GM19468 (cell line): ENCODE data around the gene WASF3.
"Not testable (repeated sequence)": the region's sequence is repeated elsewhere in the genome, so short reads cannot be mapped to it uniquely, and the experiment has no call there.

Experiments used
- ATAC-seq: cut with Tn5 transposase; IDR thresholded peaks from one replicate; pipeline ENCODE4 v1.9.1; 2021; ENCODE audit warnings: mild to moderate bottlenecking, moderate library complexity, moderate number of reproducible peaks; ENCODE audit not compliant: unreplicated experiment; ENCODE audit errors: extremely low read depth

The WASF3 gene

DNA sequence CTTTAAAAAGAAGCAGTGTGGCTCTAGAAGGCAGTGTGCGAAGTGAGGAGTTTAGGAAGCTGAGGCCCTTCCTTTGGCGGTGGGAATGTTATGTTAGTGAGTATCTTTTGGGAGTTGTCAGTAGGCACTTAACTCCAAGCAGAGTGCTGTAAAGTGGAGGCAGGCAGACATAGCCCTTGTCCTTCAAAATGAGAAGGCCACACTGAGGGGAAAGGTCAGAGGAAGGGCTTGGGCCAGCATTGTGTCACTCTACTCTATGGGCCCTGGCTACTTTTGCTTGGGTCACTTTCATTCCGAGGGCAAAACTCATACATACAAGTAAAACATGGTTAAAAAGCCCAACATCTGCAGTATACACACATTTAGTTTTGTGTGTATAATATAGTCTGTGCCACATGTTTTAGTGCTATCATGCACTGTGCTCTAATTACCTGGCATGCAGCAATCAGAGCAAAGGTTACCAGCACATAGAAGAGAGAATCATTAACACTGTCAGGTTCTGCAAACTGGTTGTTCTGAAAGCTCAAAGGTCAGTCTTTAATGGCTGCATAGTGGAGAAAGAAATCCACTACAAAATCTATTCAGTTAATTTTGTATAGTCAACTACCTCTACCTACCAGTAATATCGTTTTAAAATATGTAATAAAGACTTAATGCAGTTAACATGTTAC, 64.4 kb downstream of the WASF3 start:
- ATAC-seq = no peak

GRCh38 chr13:26623125-26623524, 65.6 kb downstream of the WASF3 start:
- no peak for ATAC-seq

DNA sequence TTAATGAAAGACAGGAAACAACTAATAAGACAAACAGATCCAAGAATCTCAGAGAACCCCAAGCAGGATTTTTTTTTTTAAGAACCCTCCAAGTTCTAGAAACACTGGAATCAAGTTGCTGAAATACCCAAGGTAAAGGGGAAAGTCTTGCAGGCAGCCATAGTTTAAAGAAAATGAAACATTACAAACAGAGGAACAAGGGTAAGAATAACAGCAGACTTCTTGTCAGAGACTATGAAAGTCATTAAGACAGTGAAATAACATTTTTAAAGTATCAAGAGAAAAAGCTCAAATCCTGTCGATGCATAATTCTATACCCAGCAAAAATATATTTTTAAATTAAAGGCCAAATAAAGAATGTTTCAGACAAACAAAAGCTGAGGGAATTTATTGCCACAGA, 67.1 kb downstream of the WASF3 start:
- no peak for ATAC-seq

- no peak for ATAC-seq
Measured at GRCh38 chr13:26626271-26626670, 68.8 kb downstream of the WASF3 start.

- ATAC-seq = no peak
Measured at GRCh38 chr13:26628706-26629105, 71.2 kb downstream of the WASF3 start.

- no peak for ATAC-seq
Measured at GRCh38 chr13:26629260-26629825, 71.9 kb downstream of the WASF3 start.

DNA sequence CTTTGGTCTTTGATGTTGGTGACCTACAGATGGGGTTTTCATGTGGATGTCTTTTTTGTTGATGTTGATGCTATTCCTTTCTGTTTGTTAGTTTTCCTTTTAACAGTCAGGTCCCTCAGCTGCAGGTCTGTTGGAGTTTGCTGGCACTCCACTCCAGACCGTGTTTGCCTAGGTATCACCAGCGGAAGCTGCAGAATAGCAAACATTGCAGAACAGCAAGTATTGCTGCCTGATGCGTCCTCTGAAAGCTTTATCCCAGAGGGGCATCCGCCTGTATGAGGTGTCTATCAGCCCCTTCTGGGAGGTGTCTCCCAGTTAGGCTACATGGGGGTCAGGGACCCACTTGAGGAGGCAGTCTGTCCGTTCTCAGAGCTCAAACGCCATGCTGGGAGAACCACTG, 78.2 kb downstream of the WASF3 start:
- ATAC-seq = not testable (repeated sequence)

- ATAC-seq = not testable (repeated sequence)
Measured at GRCh38 chr13:26636073-26636472, 78.6 kb downstream of the WASF3 start.

DNA sequence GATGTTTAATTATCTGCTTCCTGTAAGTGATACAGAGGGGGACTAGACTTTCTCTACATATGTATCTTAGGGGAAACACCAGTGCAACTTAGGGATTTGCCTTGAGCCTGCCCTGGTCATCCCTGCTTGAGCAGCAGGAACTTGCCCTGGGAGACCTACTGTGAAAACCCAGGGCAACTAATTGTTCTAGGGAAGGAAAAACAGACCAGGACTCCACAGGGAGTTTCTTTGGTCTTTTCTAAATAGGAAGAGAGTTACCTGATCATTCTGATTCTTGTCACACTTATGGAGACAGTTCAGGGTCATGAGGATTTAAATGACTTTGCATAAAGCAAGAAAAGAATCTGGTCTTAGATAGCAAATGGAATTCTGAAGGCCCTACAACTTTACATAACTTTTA, 89.1 kb downstream of the WASF3 start:
- ATAC-seq = no peak

DNA sequence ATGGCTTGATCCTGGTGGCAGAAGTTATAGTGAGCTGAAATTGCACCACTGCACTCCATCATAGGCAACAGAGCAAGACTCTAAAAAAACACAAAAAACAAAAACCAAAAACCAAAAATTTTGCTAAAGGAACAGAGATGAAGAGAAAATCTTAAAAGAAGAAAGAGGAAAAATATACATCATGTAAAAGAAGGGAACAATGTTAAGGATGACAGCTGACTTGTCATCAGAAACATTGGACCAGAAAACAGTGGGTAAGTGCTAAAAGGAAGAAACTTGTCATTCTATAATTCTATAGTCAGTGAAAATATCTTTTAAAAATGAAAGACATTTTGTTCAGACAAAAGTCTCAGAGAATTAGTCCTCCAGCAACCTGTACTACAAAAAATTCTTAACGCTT, 93.8 kb downstream of the WASF3 start:
- ATAC-seq = no peak

DNA sequence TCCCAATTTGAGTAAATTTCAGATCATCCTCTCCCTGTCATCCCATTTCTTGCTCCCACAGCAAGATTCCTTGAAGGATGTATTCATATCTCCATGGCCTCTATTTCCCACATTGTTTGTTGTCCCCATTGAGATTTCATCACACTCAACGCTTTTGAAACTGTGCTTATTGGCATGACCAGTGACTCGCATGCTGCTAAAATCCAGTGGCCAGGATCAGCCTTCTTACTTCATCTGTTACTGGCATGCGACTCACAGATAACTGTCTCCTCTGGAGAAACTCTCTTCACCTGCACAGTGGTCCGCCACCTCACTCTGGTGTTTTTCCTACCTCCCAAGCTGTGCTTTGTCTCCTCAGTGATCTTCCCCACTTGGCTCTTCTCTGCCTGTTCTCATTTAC, 95.8 kb downstream of the WASF3 start:
- no peak for ATAC-seq

- no peak for ATAC-seq
Measured at GRCh38 chr13:26653842-26654241, 96.4 kb downstream of the WASF3 start.

- no peak for ATAC-seq
Measured at GRCh38 chr13:26656919-26657318, 99.4 kb downstream of the WASF3 start.

GRCh38 chr13:26658448-26659385, 101.2 kb downstream of the WASF3 start:
- ATAC-seq = no peak

DNA sequence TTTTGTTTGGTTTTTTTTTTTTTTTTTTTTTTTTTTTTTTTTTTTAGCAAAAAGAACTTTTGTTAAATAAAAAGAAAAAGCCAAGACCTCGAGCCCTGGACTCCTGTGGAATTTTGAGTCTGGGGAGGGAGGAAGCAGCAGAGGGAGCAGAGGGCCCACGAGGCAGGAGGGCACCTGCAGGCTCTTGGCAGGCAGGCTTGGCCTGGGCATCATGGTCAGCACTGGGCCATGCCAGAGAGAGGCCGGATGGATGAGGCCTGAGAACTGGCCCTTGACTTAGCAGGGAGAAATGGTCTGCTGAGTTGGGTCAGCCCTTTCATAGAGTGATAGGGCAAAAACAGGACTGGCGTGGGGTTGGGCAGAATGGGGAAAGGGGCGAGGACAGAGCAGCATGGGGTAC, 102.7 kb downstream of the WASF3 start:
- ATAC-seq = no peak

GRCh38 chr13:26660766-26661165, 103.3 kb downstream of the WASF3 start:
- no peak for ATAC-seq

DNA sequence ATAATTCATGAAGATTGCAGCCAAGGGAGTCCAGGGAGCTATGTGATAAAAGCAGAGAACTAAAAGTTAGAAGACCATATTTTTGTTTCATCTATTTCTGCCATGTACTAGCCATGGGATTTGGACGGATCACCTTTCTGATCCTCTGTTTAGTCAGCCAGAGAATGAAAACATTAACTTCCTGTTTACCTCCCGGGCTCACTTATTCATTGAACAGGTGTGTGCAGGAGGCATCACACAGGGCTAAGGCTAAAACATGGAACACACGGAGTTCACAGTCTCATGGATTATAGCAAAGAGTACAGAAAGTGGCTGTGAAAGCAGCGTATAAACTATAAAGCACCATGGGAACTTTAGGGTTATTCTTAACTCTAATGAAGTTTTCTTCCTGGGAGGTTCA, 106.3 kb downstream of the WASF3 start:
- no peak for ATAC-seq

DNA sequence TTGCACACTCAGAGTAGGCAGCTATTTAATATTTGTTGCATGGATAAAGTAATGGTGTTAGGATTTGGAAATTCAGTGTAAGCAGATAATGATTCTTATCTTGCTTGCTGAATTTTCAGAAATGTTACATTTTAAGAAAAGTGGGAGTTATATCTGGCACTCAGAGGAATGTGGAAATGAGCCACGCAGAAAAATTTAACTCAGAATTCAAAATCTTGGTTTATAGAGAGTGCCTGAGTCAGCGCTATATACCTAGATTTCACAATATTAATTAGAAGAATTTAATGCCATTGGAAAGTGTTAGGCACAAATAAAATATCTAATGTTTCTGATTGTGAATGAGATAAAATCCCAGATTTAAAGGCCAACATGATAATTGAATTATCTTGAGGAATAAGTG, 106.8 kb downstream of the WASF3 start:
- no peak for ATAC-seq

DNA sequence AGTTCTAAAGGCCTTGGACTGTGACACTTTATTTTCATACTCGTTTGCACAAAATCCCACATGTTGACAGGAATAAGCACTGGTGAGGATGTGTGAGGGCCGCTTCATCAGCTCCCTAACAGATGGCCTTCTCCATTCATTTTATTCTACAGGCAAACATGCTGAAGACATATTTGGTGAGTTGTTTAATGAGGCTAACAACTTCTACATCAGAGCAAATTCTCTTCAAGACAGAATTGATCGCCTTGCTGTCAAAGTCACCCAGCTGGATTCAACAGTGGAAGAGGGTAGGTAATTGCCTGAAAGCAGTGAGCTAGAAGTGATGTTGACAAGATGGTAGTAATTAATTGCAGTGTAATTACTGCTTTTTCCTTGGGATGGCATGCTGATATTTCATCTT, 107.4 kb downstream of the WASF3 start:
- no peak for ATAC-seq

GRCh38 chr13:26668357-26669146, 111.1 kb downstream of the WASF3 start:
- ATAC-seq = no peak
